Fibroblast of lung (primary cell): ENCODE measurements around the gene MYO3B. TPM values are rescaled to one million over a fixed set of nuclear protein-coding genes. Genes with fewer than 3 reads are reported as not detected.

ENCODE experiments used
- DNase-seq, 2 donors: peaks; one replicate each; pipeline versions ENCODE4 v3.0.0 to v3.0.0-alpha.2; 2010; ENCODE audit warnings: low read depth in 2 of 2
- H2AFZ ChIP-seq: 2 replicates; pipeline ENCODE4 v1.5.1; 2012; ENCODE audit warnings: low read length, control low read depth, inconsistent platforms
- H3K27ac ChIP-seq: 2 replicates; pipeline ENCODE4 v1.5.1; 2011; ENCODE audit warnings: low read length, control low read depth; ENCODE audit not compliant: insufficient read depth
- H3K27me3 ChIP-seq: 2 replicates; pipeline ENCODE4 v1.5.1; 2011; ENCODE audit warnings: mild to moderate bottlenecking, low read length; ENCODE audit not compliant: control insufficient read depth, insufficient read depth
- H3K36me3 ChIP-seq: 2 replicates; pipeline ENCODE4 v1.5.1; 2011; ENCODE audit warnings: low read length; ENCODE audit not compliant: control insufficient read depth, insufficient read depth
- H3K4me1 ChIP-seq: 2 replicates; pipeline ENCODE4 v1.5.1; 2011; ENCODE audit warnings: low read length; ENCODE audit not compliant: control insufficient read depth, insufficient read depth; ENCODE audit errors: extremely low read depth
- H3K4me2 ChIP-seq: 2 replicates; pipeline ENCODE4 v1.5.1; 2011; ENCODE audit warnings: low read length, control low read depth; ENCODE audit not compliant: insufficient read depth; ENCODE audit errors: extremely low read depth
- H3K4me3 ChIP-seq, 4 experiments: fragments of 200-600 bp in 1 of 4; sonication (generic) in 1 of 4; replicated peaks in 1 of 4; 2 replicates each; pipeline ENCODE4 v1.5.1; 2011 to 2016; ENCODE audit warnings: low read length in 4 of 4, low read depth in 3 of 4, mild to moderate bottlenecking in 3 of 4, control low read depth in 2 of 4, inconsistent platforms in 1 of 4, mixed read lengths in 1 of 4; ENCODE audit not compliant: insufficient read depth in 1 of 4; ENCODE audit errors: control extremely low read depth in 1 of 4
- H3K79me2 ChIP-seq: 2 replicates; pipeline ENCODE4 v1.5.1; 2012; ENCODE audit warnings: mild to moderate bottlenecking, low read length, inconsistent platforms; ENCODE audit not compliant: control insufficient read depth, insufficient read depth
- H3K9ac ChIP-seq: 2 replicates; pipeline ENCODE4 v1.5.1; 2011; ENCODE audit warnings: mild to moderate bottlenecking, low read length, control low read depth; ENCODE audit not compliant: insufficient read depth
- H3K9me3 ChIP-seq: 2 replicates; pipeline ENCODE4 v1.5.1; 2012; ENCODE audit warnings: low read depth, low read length; ENCODE audit not compliant: control insufficient read depth, insufficient read depth
- H4K20me1 ChIP-seq: 2 replicates; pipeline ENCODE4 v1.5.1; 2011; ENCODE audit warnings: low read length; ENCODE audit not compliant: control insufficient read depth, insufficient read depth; ENCODE audit errors: extremely low read depth
- CTCF ChIP-seq, 2 donors: IDR thresholded peaks in 1 of 2; conservative IDR thresholded peaks in 1 of 2; 1 replicate in 1 of 2; 2 replicates in 1 of 2; pipeline ENCODE4 v1.5.1; 2011 to 2012; ENCODE audit warnings: low read length in 2 of 2, control low read depth in 1 of 2, inconsistent platforms in 1 of 2, low read depth in 1 of 2, mild to moderate bottlenecking in 1 of 2
- EZH2 ChIP-seq: IDR thresholded peaks from 2 replicates; pipeline ENCODE4 v1.5.1; 2012; ENCODE audit warnings: low read length, control low read depth, mild to moderate bottlenecking; ENCODE audit errors: missing control alignments
- polyA plus RNA-seq, 2 donors: library from polyadenylated mRNA; depleted of rRNA in 1 of 2; stranded (reverse) in 1 of 2; unstranded in 1 of 2; fragments of >200 nt; gene quantifications; 2 replicates each; pipeline ENCODE4 v1.2.1, GENCODE V29; 2011 to 2012; ENCODE audit warnings: missing spikeins in 1 of 2
- total RNA-seq: library from RNA; depleted of rRNA; stranded (reverse); fragments of >200 nt; gene quantifications from 2 replicates; pipeline ENCODE4 v1.2.1, GENCODE V29; 2014

The MYO3B gene
- total and polyA plus RNA-seq, 2 donors (not counting 1 experiment from before 2014, with no cell fraction given): 0.06 to 0.50 TPM

- H3K79me2 ChIP-seq: no peaks in the 10 kb centered on the region
- H2AFZ ChIP-seq: no peak overlapping the region
- TF ChIP-seq CTCF (conservative IDR thresholded peaks at IDR 0.05 in 1 of 2, IDR thresholded peaks at IDR 0.05 in 1 of 2; ENCODE audit: low read depth in 1 of 2, low read length in 2 of 2) (no peak), EZH2 (no peak)
- no peak overlapping the region for H3K4me2 ChIP-seq
- H3K4me3 ChIP-seq: no peak overlapping the region
- no peak overlapping the region for H3K9ac ChIP-seq
- H3K9me3 ChIP-seq: no peaks in the 10 kb centered on the region
- no peaks in the 10 kb centered on the region for H3K36me3 ChIP-seq
- H3K27ac ChIP-seq: no peak overlapping the region
- no peaks in the 10 kb centered on the region for H3K4me1 ChIP-seq
- peaks cover 5% of the 10 kb centered on the region for H3K27me3 ChIP-seq
- no peaks in the 10 kb centered on the region for H4K20me1 ChIP-seq
- no peak for DNase-seq
Observed at GRCh38 chr2:170243118-170243837, 65.3 kb downstream of the MYO3B start.

GRCh38 chr2:170243898-170244297 lies 66.0 kb downstream of the MYO3B start:
- H3K4me1 ChIP-seq: no peaks in the 10 kb centered on the region
- H3K36me3 ChIP-seq: no peaks in the 10 kb centered on the region
- H2AFZ ChIP-seq: no peak overlapping the region
- H3K4me3 ChIP-seq: no peak overlapping the region
- no peak overlapping the region for H3K4me2 ChIP-seq
- no peak for DNase-seq
- peaks cover 5% of the 10 kb centered on the region for H3K27me3 ChIP-seq
- H4K20me1 ChIP-seq: no peaks in the 10 kb centered on the region
- H3K9me3 ChIP-seq: no peaks in the 10 kb centered on the region
- H3K79me2 ChIP-seq: no peaks in the 10 kb centered on the region
- H3K27ac ChIP-seq: no peak overlapping the region
- no peak overlapping the region for H3K9ac ChIP-seq
- TF ChIP-seq CTCF (conservative IDR thresholded peaks at IDR 0.05 in 1 of 2, IDR thresholded peaks at IDR 0.05 in 1 of 2; ENCODE audit: low read depth in 1 of 2, low read length in 2 of 2): no peak
- TF ChIP-seq EZH2: no peak

- H3K4me1 ChIP-seq: no peaks in the 10 kb centered on the region
- H3K27me3 ChIP-seq: peaks cover 5% of the 10 kb centered on the region
- no peak overlapping the region for H3K27ac ChIP-seq
- no peaks in the 10 kb centered on the region for H3K36me3 ChIP-seq
- H3K9me3 ChIP-seq: no peaks in the 10 kb centered on the region
- no peak overlapping the region for H3K9ac ChIP-seq
- H3K4me2 ChIP-seq: no peak overlapping the region
- no peak for DNase-seq
- H4K20me1 ChIP-seq: no peaks in the 10 kb centered on the region
- no peak overlapping the region for H3K4me3 ChIP-seq
- H2AFZ ChIP-seq: no peak overlapping the region
- TF ChIP-seq EZH2 (no peak), CTCF (conservative IDR thresholded peaks at IDR 0.05 in 1 of 2, IDR thresholded peaks at IDR 0.05 in 1 of 2; ENCODE audit: low read depth in 1 of 2, low read length in 2 of 2) (no peak)
- no peaks in the 10 kb centered on the region for H3K79me2 ChIP-seq
Observed at GRCh38 chr2:170244555-170244954, 66.6 kb downstream of the MYO3B start.
